Tibial artery (tissue), 4 donors: ENCODE results near the gene ARL3.

Experiments
- DNase-seq, 2 donors: peaks; one replicate each; pipeline ENCODE4 v3.0.0-alpha.2; 2019
- H3K27ac ChIP-seq, 2 donors: fragments of 200-600 bp; sonication (generic) in 1 of 2; 1 replicate in 1 of 2; 2 replicates in 1 of 2; pipeline ENCODE4 v1.5.1; 2018 to 2019; ENCODE audit warnings: mild to moderate bottlenecking in 1 of 2
- H3K27me3 ChIP-seq, 2 donors: fragments of 200-600 bp; sonication (generic) in 1 of 2; one replicate each; pipeline versions ENCODE4 v1.5.1 to v1.6.0; 2016 to 2019
- H3K36me3 ChIP-seq, 3 donors: fragments of 200-600 bp; sonication (generic) in 2 of 3; one replicate each; pipeline ENCODE4 v1.5.1; 2016 to 2019; ENCODE audit warnings: mild to moderate bottlenecking in 2 of 3
- H3K4me1 ChIP-seq, 4 donors: fragments of 200-600 bp; sonication (generic) in 2 of 4; 1 replicate in 3 of 4; 2 replicates in 1 of 4; pipeline ENCODE4 v1.5.1; 2016 to 2019
- H3K4me3 ChIP-seq, 2 donors: fragments of 200-600 bp; sonication (generic) in 1 of 2; 1 replicate in 1 of 2; 2 replicates in 1 of 2; pipeline ENCODE4 v1.5.1; 2018 to 2019; ENCODE audit warnings: mild to moderate bottlenecking in 2 of 2
- H3K9me3 ChIP-seq, 3 donors: fragments of 200-600 bp; sonication (generic) in 1 of 3; one replicate each; pipeline ENCODE4 v1.5.1; 2016 to 2019
- CTCF ChIP-seq, 2 experiments: fragments of 200-600 bp in 1 of 2; fragments of 450-650 bp in 1 of 2; IDR thresholded peaks; one replicate each; pipeline ENCODE4 v1.5.1; 2017 to 2019; ENCODE audit warnings: antibody characterized with exemption in 2 of 2, mild to moderate bottlenecking in 1 of 2, moderate library complexity in 1 of 2
- intact Hi-C: fragments of 100-400 bp; cut with DNase I; formaldehyde crosslinking; loops from one replicate; pipeline ENCODE4 v1.15.0; 2023; ENCODE audit warnings: low total_unique reads

ARL3 gene

GRCh38 chr10:102758240-102758932 lies 44.2 kb upstream of the ARL3 start:
- Histone ChIP-seq H3K36me3 (no peaks in the 10 kb centered on the region), H3K27me3 (no peaks in the 10 kb centered on the region), H3K4me1 (peaks cover 1 to 97% (median 36%) of the 10 kb centered on the region in 4 donors), H3K4me3 (peak overlapping the region in 1 of 2 donors; percentile 13), H3K27ac (peak overlapping the region; percentile 61 to 83), H3K9me3 (no peaks in the 10 kb centered on the region)
- no peak for TF ChIP-seq CTCF (IDR thresholded peaks at IDR 0.05)
- intact Hi-C loops: no loop called here
- no peak for DNase-seq

- H3K27me3 ChIP-seq: no peaks in the 10 kb centered on the region
- no peak for TF ChIP-seq CTCF (IDR thresholded peaks at IDR 0.05)
- intact Hi-C loops: no loop called here
- peak overlapping the region; percentile 13 to 83 for H3K27ac ChIP-seq
- peaks cover 7 to 97% (median 39%) of the 10 kb centered on the region in 4 donors for H3K4me1 ChIP-seq
- no peaks in the 10 kb centered on the region for H3K9me3 ChIP-seq
- H3K4me3 ChIP-seq: no peak overlapping the region
- H3K36me3 ChIP-seq: no peaks in the 10 kb centered on the region
- no peak for DNase-seq
Measured at GRCh38 chr10:102757323-102757722, 43.1 kb upstream of the ARL3 start.

- intact Hi-C loops: no loop called here
- Histone ChIP-seq H3K4me3 (no peak overlapping the region), H3K27ac (peak overlapping the region; percentile 83)
Measured at GRCh38 chr10:102753718-102754117, 39.5 kb upstream of the ARL3 start.

GRCh38 chr10:102752934-102753664 lies 38.9 kb upstream of the ARL3 start:
- peak in 1 of 2 donors; percentile 58 for DNase-seq
- Histone ChIP-seq H3K27me3 (no peaks in the 10 kb centered on the region), H3K4me3 (peak overlapping the region in 1 of 2 donors; percentile 10), H3K36me3 (no peaks in the 10 kb centered on the region), H3K4me1 (peaks cover 7 to 94% (median 38%) of the 10 kb centered on the region in 4 donors), H3K27ac (peak overlapping the region; percentile 83), H3K9me3 (no peaks in the 10 kb centered on the region)
- TF ChIP-seq CTCF (IDR thresholded peaks at IDR 0.05): peak; percentile 43 to 63
- intact Hi-C loops: no loop called here

More at GRCh38 chr10:102753718-102754117, 39.5 kb upstream of the ARL3 start:
- no peaks in the 10 kb centered on the region for H3K27me3 ChIP-seq
- no peaks in the 10 kb centered on the region for H3K36me3 ChIP-seq
- no peaks in the 10 kb centered on the region for H3K9me3 ChIP-seq
- peaks cover 7 to 95% (median 43%) of the 10 kb centered on the region in 4 donors for H3K4me1 ChIP-seq
- TF ChIP-seq CTCF (IDR thresholded peaks at IDR 0.05): no peak
- no peak for DNase-seq

- intact Hi-C loops: no loop called here
- Histone ChIP-seq H3K4me3 (peak overlapping the region in 1 of 2 donors; percentile 10), H3K27ac (peak overlapping the region; percentile 83), H3K27me3 (no peaks in the 10 kb centered on the region), H3K9me3 (no peaks in the 10 kb centered on the region), H3K36me3 (no peaks in the 10 kb centered on the region), H3K4me1 (peaks cover 7 to 94% (median 38%) of the 10 kb centered on the region in 4 donors)
- peak; percentile 65 to 83 for DNase-seq
- no peak for TF ChIP-seq CTCF (IDR thresholded peaks at IDR 0.05)
Measured at GRCh38 chr10:102752266-102752930, 38.2 kb upstream of the ARL3 start.
